Omental fat pad (tissue), 4 donors: ENCODE data around the gene CENPS. TPM values are rescaled to one million over a fixed set of nuclear protein-coding genes. Genes with fewer than 3 reads are reported as not detected.

ENCODE experiments used
- ATAC-seq: fragments of 150-250 bp; one replicate; pipeline ENCODE4 v1.9.1; 2016; ENCODE audit warnings: mild to moderate bottlenecking, moderate library complexity; ENCODE audit not compliant: low FRiP score
- DNase-seq: peaks from one replicate; pipeline ENCODE4 v3.0.0-alpha.2; 2019; ENCODE audit warnings: low spot score
- CTCF ChIP-seq, 3 donors: fragments of 450-650 bp; IDR thresholded peaks; one replicate each; pipeline ENCODE4 v1.5.1; 2016 to 2017; ENCODE audit warnings: antibody characterized with exemption in 3 of 3, mild to moderate bottlenecking in 3 of 3, moderate library complexity in 2 of 3
- total RNA-seq, 4 donors: library from RNA; depleted of rRNA; stranded (reverse); fragments of >200 nt; gene quantifications; one replicate each; pipeline ENCODE4 v1.1.0, GENCODE V29; 2016

CENPS gene
- total RNA-seq, 4 donors from 2014 or later = 3.5 to 5.4 (median 4.3) TPM

- TF ChIP-seq CTCF (IDR thresholded peaks at IDR 0.05) = no peak
- DNase-seq = no peak
- no peak for ATAC-seq
These were observed 14.0 kb downstream of the CENPS start for GRCh38 chr1:10444248-10444647.

GRCh38 chr1:10444795-10445397 lies 14.7 kb downstream of the CENPS start:
- TF ChIP-seq CTCF (IDR thresholded peaks at IDR 0.05) = no peak
- ATAC-seq (no peak), DNase-seq (no peak)

- ATAC-seq (no peak), DNase-seq (no peak)
- TF ChIP-seq CTCF (IDR thresholded peaks at IDR 0.05) = no peak
These were observed 16.7 kb downstream of the CENPS start for GRCh38 chr1:10446790-10447422.

- no peak for TF ChIP-seq CTCF (IDR thresholded peaks at IDR 0.05)
- DNase-seq (no peak), ATAC-seq (no peak)
These were observed 19.5 kb downstream of the CENPS start, which contains the start of gene CORT for GRCh38 chr1:10449751-10450150. Gene CORT (plus strand): TSS chr1:10450031. CDS start chr1:10450224, 193 bp downstream.

- DNase-seq (no peak), ATAC-seq (no peak)
- no peak for TF ChIP-seq CTCF (IDR thresholded peaks at IDR 0.05)
These were observed 20.1 kb downstream of the CENPS start for GRCh38 chr1:10450156-10450814.

GRCh38 chr1:10450836-10451235 lies 20.6 kb downstream of the CENPS start:
- no peak for DNase-seq

More at GRCh38 chr1:10450836-10451235, 20.6 kb downstream of the CENPS start:
- TF ChIP-seq CTCF (IDR thresholded peaks at IDR 0.05) = no peak
- no peak for ATAC-seq
